ENCODE data around the gene ZNF326. TPM values are rescaled to one million over a fixed set of nuclear protein-coding genes. Genes with fewer than 3 reads are reported as not detected.

The ZNF326 gene
- total RNA-seq, 2 donors from 2014 or later: 10.6 to 16.5 TPM

- Histone ChIP-seq H3K27ac (no peak overlapping the region), H3K36me3 (no peaks in the 10 kb centered on the region), H3K27me3 (replicated peaks; ENCODE audit: insufficient read depth) (no peaks in the 10 kb centered on the region), H3K4me1 (replicated peaks) (no peaks in the 10 kb centered on the region), H3K4me3 (no peak overlapping the region), H3K9me3 (no peaks in the 10 kb centered on the region)
- no peak for DNase-seq (ENCODE audit: low spot score)
- 92% methylated on average over 7 of the region's 7 CpGs for WGBS
- intact Hi-C loops (cut with DNase I): no loop called here
- TF ChIP-seq POLR2AphosphoS5 (IDR thresholded peaks at IDR 0.05): no peak
- TF ChIP-seq POLR2A (IDR thresholded peaks at IDR 0.05): no peak
- no peak for TF ChIP-seq CTCF (IDR thresholded peaks at IDR 0.05)
Measured at GRCh38 chr1:89958851-89959654, 35.9 kb upstream of the ZNF326 start.

GRCh38 chr1:89959719-89960118 is 35.2 kb upstream of the ZNF326 start:
- Histone ChIP-seq H3K27ac (no peak overlapping the region), H3K4me3 (no peak overlapping the region), H3K36me3 (no peaks in the 10 kb centered on the region), H3K27me3 (replicated peaks; ENCODE audit: insufficient read depth) (no peaks in the 10 kb centered on the region), H3K4me1 (replicated peaks) (no peaks in the 10 kb centered on the region), H3K9me3 (no peaks in the 10 kb centered on the region)
- no peak for TF ChIP-seq POLR2A (IDR thresholded peaks at IDR 0.05)
- TF ChIP-seq POLR2AphosphoS5 (IDR thresholded peaks at IDR 0.05): no peak
- TF ChIP-seq CTCF (IDR thresholded peaks at IDR 0.05): no peak
- no peak for DNase-seq (ENCODE audit: low spot score)
- 93% methylated on average over 2 of the region's 2 CpGs for WGBS
- intact Hi-C loops (cut with DNase I): no loop called here

- 79% methylated on average over 6 of the region's 6 CpGs for WGBS
- Histone ChIP-seq H3K36me3 (no peaks in the 10 kb centered on the region), H3K4me3 (no peak overlapping the region), H3K27me3 (replicated peaks; ENCODE audit: insufficient read depth) (no peaks in the 10 kb centered on the region), H3K4me1 (replicated peaks) (no peaks in the 10 kb centered on the region), H3K9me3 (no peaks in the 10 kb centered on the region), H3K27ac (no peak overlapping the region)
- intact Hi-C loops (cut with DNase I): no loop called here
- DNase-seq (ENCODE audit: low spot score): no peak
- TF ChIP-seq POLR2AphosphoS5 (IDR thresholded peaks at IDR 0.05): no peak
- no peak for TF ChIP-seq POLR2A (IDR thresholded peaks at IDR 0.05)
- TF ChIP-seq CTCF (IDR thresholded peaks at IDR 0.05): no peak
Measured at GRCh38 chr1:89962024-89962741, 32.7 kb upstream of the ZNF326 start.

GRCh38 chr1:89962742-89963075 is 32.2 kb upstream of the ZNF326 start:
- no peaks in the 10 kb centered on the region for H3K27me3 ChIP-seq (replicated peaks; ENCODE audit: insufficient read depth)
- no peak overlapping the region for H3K4me3 ChIP-seq
- intact Hi-C loops (cut with DNase I): no loop called here
- DNase-seq (ENCODE audit: low spot score): no peak
- no peaks in the 10 kb centered on the region for H3K9me3 ChIP-seq
- no peaks in the 10 kb centered on the region for H3K4me1 ChIP-seq (replicated peaks)
- H3K27ac ChIP-seq: no peak overlapping the region
- TF ChIP-seq POLR2AphosphoS5 (IDR thresholded peaks at IDR 0.05): no peak
- no peak for TF ChIP-seq POLR2A (IDR thresholded peaks at IDR 0.05)
- no peak for TF ChIP-seq CTCF (IDR thresholded peaks at IDR 0.05)
- whole genome bisulfite sequencing: 80% methylated on average over 1 of the region's 1 CpG
- no peaks in the 10 kb centered on the region for H3K36me3 ChIP-seq

All from prostate gland (tissue), 2 donors.